Mucosa of rectum (tissue), 2 donors: ENCODE results near the gene HCRTR1.
A peak's percentile ranks its signal among the peaks of the same experiment; 100 is the strongest.

Experiments
- H3K27ac ChIP-seq, 2 donors: one replicate each; pipeline ENCODE4 v1.7.0; 2013; ENCODE audit warnings: inconsistent platforms in 2 of 2, low read depth in 2 of 2, low read length in 2 of 2
- H3K27me3 ChIP-seq, 2 donors: one replicate each; pipeline ENCODE4 v1.7.0; 2013; ENCODE audit warnings: low read length in 2 of 2; ENCODE audit not compliant: control insufficient read depth in 2 of 2, insufficient read depth in 2 of 2
- H3K36me3 ChIP-seq, 2 donors: one replicate each; pipeline ENCODE4 v1.7.0; 2013; ENCODE audit warnings: low read length in 2 of 2; ENCODE audit not compliant: control insufficient read depth in 2 of 2, insufficient read depth in 2 of 2
- H3K4me1 ChIP-seq, 2 donors: one replicate each; pipeline ENCODE4 v1.7.0; 2013; ENCODE audit warnings: low read length in 2 of 2, mild to moderate bottlenecking in 1 of 2; ENCODE audit not compliant: control insufficient read depth in 2 of 2, insufficient read depth in 2 of 2
- H3K4me3 ChIP-seq, 2 donors: one replicate each; pipeline ENCODE4 v1.7.0; 2013; ENCODE audit warnings: low read length in 2 of 2
- H3K9ac ChIP-seq, 2 donors: one replicate each; pipeline ENCODE4 v1.7.0; 2013; ENCODE audit warnings: low read length in 2 of 2, low read depth in 1 of 2, mild to moderate bottlenecking in 1 of 2
- H3K9me3 ChIP-seq, 2 donors: one replicate each; pipeline ENCODE4 v1.7.0; 2013; ENCODE audit warnings: low read length in 2 of 2; ENCODE audit not compliant: control insufficient read depth in 2 of 2
- donor health status: healthy.
- donor health status: Normal muscosa, but diverticular disease.

The HCRTR1 gene

DNA sequence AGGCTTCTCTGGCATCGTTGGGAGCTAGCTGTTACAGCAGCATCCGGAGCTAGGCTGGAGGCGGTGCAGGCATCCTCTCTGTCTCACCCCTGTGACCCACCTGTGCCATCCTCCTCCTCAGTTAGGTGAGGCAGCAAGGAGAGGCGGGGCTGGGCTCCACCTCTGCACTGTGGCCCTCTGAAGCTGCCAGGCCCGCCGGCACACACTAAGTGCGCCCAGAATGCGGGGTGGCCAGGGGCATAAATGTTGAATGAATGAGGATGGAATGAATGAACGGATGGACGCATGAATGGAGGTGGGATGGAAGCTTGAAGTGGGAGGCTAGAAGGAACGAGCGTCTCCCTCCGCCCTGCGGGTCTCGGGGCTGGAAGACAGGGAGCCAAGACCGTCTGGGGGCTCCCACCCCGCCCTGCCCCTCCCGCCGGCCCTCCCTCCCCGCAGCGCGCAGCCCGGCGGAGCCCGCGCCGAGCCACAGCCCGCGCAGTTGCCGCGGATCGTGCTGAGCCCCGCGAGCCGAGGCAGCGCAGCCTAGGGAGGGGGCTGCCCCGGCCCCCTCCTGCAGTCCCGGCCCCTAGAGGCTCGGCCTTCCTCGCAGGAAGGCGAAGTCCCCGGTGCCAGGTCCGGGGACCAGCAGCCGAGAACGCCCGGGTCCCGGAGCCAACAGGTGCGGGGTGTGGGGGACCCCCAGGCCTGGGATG is at the start of gene HCRTR1:
Gene HCRTR1 (plus strand): TSS at position 472 of the 698 bp plus-strand sequence. CDS start 1,504 bp downstream, outside the sequence.
- Histone ChIP-seq H3K27me3 (peaks cover 10% of the 10 kb centered on the region in 2 donors), H3K27ac (no peak within 1 kb of the TSS), H3K9ac (peak within 1 kb of the TSS in 1 of 2 donors; percentile 26), H3K4me3 (peak within 1 kb of the TSS in 1 of 2 donors; percentile 46), H3K36me3 (no peaks in the 10 kb centered on the region), H3K4me1 (no peaks in the 10 kb centered on the region), H3K9me3 (no peaks in the 10 kb centered on the region)

DNA sequence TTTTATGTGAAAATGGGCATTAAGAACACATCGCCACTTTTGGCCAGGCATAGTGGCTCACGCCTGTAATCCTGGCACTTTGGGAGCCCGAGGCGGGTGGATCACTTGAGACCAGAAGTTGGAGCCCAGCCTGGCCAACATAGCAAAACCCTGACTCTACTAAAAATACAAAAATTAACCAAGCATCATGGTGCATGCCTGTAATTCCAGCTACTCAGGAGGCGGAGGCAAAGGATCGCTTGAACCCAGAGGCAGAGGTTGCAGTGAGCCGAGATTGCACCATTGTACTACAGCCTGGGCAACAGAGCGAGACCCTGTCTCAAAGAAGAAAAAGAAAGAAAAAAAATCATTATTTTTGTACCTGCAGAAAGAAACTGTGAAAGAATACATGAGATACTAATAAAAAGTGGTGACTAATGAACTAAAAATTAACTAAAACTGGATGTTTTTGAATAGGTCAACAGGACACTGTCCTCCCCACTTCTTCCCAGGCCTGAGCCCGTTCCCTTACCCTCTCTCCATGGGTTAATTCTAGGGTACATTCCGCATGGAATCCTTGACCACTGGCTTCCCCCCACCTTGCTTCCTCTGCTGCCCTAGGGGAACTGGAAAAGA is 49.4 kb upstream of the HCRTR1 start:
- H3K9ac ChIP-seq, result no peak overlapping the region
- no peaks in the 10 kb centered on the region for H3K27me3 ChIP-seq
- peaks cover 6 to 16% of the 10 kb centered on the region in 2 donors for H3K4me1 ChIP-seq
- H3K36me3 ChIP-seq, result peaks cover 0 to 4% of the 10 kb centered on the region in 2 donors
- no peaks in the 10 kb centered on the region for H3K9me3 ChIP-seq
- no peak overlapping the region for H3K4me3 ChIP-seq
- no peak overlapping the region for H3K27ac ChIP-seq

DNA sequence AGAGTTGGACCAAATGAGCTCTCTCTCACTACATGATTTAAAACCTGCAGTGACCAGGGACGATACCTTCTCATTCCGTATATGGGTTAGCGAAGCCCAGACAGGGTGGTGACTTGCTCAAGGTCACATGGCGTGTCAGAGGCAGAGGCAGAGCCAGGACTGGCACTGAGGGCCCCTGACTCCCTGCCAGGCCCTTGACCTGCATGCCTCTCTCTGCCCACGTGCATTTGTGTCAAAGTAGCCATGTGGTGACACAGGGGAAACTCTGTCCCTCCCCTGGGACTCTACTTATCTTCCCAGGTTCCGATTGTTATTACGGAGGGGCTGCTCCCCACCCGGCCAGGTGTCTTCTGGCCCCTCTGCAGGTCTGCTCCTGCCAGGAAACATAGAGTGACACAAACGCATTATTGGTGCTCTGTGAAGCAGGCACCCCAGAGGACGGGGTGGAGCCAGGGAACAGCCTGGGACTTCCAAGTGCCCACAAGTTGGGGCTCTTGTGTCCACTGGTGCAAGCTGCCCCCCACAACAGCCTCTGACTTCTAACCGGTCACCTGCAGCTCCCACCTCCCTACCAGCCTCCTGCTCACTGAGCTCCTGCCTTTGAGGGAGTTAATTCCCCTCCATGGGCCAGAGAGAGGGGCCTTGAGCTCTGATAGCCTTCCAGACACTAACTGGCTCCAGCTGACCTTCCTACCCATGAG is 48.4 kb upstream of the HCRTR1 start:
- Histone ChIP-seq H3K4me3 (no peak overlapping the region), H3K9me3 (no peaks in the 10 kb centered on the region), H3K9ac (no peak overlapping the region), H3K27ac (no peak overlapping the region), H3K27me3 (no peaks in the 10 kb centered on the region), H3K36me3 (peaks cover 0 to 4% of the 10 kb centered on the region in 2 donors), H3K4me1 (peaks cover 11 to 13% of the 10 kb centered on the region in 2 donors)

DNA sequence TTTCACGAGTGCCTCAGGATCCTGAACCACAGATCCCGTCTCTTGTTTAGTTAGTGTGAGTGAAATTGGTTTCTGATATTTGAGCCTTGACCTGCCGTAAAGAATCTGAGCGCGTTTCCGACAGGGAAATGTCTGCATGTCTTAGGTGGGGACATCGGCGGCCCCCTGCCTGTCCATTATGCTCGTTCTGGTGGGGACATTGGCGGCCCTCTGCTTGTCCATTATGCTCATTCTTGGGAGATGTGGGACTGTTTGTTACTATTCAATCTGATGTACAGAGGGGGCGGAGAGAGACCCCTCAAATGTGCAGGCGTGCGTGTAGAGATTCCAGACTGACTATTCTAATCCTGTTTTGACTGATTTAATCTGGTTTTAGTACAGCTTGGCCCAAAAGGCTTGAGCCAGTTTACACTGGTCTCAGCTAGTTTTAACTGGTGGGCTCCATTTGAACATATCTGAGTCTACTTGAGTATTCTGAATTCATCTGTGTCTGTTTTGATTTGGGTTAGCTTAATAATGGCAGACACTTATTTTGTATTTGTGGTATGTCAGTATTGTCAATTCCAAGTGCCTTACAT is 47.8 kb upstream of the HCRTR1 start:
- Histone ChIP-seq H3K4me1 (peaks cover 13 to 18% of the 10 kb centered on the region in 2 donors), H3K9ac (no peak overlapping the region), H3K9me3 (no peaks in the 10 kb centered on the region), H3K27me3 (no peaks in the 10 kb centered on the region), H3K27ac (no peak overlapping the region), H3K4me3 (no peak overlapping the region), H3K36me3 (peaks cover 0 to 4% of the 10 kb centered on the region in 2 donors)

DNA sequence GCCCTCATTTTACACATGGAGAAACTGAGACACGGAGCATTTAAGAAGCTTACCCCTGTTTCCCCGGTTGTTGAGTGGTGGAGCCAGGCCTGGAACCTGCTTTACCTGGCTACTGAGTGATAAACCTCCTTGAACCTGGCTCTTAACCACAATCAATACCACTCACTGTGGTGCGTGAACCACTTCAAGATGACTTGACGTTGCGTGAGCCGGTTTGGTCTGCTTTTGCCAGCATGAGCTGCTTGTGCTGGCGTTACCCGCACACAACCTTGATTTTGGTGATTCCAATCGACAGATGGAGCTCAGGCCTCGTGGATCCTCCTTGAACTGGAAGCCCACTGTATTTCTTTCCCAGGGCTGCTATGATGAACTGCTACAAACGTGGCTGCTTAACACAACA is 47.3 kb upstream of the HCRTR1 start:
- Histone ChIP-seq H3K9ac (no peak overlapping the region), H3K27ac (no peak overlapping the region), H3K9me3 (no peaks in the 10 kb centered on the region), H3K27me3 (no peaks in the 10 kb centered on the region), H3K36me3 (peaks cover 0 to 4% of the 10 kb centered on the region in 2 donors), H3K4me3 (no peak overlapping the region), H3K4me1 (peaks cover 13 to 24% of the 10 kb centered on the region in 2 donors)

DNA sequence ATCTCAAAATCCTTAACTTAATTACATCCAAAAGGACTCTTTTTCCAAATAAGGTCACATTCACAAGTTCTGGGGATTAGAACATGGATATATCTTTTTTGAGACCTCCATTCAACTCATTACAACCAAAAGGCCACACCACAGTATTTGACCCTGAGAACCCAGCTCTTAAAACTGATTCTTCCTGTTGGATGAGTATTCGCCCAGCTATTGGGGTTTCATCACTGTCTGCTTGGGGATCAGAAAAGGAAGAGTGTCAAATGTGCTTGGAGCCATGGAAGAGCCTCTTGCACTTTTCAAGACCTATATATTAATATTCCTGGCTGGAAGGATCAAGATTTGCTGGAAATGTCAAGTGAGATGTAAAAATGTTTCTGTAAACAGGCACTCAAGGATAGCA is 46.6 kb upstream of the HCRTR1 start:
- Histone ChIP-seq H3K27me3 (no peaks in the 10 kb centered on the region), H3K9ac (no peak overlapping the region), H3K9me3 (no peaks in the 10 kb centered on the region), H3K4me1 (peaks cover 17 to 31% of the 10 kb centered on the region in 2 donors), H3K27ac (no peak overlapping the region), H3K4me3 (no peak overlapping the region), H3K36me3 (peaks cover 0 to 4% of the 10 kb centered on the region in 2 donors)

DNA sequence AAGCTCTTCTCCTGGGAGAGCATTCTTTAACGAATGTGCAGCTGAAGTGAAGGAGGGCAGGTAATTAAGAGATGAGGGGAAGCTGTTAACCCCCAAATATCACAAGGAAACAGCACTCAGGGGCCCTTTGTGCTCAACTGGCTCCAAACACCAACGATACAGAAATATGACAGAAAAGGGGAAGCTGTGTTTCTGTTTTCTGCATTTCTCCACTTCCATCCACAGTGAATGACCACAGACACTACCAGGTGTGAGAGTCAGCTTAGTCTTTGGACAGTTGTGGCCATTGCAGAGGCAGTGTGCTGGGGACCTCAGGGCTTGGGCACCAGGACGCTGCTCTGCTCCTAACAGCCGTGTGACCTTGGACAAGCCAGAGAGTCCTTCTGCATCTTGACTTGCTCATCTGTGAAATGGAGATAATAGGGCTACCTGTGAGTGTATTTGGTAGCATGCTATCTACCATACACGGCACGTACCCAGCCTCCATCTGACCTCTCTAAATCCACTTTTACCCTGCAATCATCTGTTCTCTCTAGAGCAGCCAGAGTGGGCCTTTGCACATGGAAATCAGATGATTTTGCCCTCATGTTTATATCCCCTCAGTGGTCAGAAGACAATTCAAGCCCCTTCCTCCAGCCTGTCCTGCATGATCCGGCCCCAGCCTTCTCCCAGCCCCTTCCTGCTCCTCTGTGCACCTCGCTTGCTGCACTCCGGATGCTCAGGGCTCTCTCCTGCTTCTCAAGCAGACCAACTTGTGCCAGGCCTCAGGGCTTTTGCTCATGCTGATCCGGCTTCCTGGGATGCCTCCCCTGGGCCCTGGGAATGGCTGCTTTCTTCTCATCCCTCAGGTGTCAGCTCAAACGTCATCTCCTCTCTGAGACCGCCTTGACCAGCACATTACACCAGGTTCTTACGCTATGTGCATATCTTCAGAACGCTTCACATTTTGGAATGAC is 45.9 kb upstream of the HCRTR1 start:
- H3K4me3 ChIP-seq, result no peak overlapping the region
- no peak overlapping the region for H3K9ac ChIP-seq
- peaks cover 0 to 4% of the 10 kb centered on the region in 2 donors for H3K36me3 ChIP-seq
- no peaks in the 10 kb centered on the region for H3K27me3 ChIP-seq
- peaks cover 20 to 36% of the 10 kb centered on the region in 2 donors for H3K4me1 ChIP-seq
- no peaks in the 10 kb centered on the region for H3K9me3 ChIP-seq
- H3K27ac ChIP-seq, result no peak overlapping the region

DNA sequence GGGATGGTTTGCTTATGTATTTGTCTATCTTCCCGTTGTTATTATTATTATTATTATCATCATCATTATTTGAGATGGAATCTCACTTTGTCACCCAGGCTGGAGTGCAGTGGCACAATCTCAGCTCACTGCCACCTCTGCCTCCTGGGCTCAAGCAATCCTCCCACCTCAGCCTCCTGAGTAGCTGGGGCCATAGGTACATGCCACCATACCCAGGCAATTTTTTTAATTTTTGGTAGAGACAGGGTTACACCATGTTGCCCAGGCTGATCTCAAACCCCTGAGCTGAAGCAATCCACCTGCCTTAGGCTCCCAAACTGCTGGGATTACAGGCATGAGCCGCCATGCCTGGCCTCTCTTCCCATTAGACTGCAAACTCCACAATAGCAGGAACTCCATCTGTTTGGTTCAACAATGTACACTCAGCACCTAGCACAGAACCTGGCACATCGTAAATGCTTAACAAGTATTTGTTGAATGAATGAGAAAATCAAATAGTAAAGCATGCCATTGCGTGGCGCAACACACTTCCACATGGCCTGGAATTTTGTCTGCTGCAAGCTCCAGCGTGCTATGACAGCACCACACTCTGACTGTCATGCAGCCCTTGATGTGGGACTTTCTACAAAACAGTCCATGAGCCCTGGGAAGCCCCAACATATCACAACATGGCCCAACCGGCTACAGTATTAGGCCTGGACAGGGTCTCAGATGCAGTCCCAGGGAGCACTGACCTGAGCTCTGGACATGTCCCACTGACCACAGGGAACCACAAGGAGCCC is 45.0 kb upstream of the HCRTR1 start:
- Histone ChIP-seq H3K9me3 (no peaks in the 10 kb centered on the region), H3K36me3 (peaks cover 0 to 4% of the 10 kb centered on the region in 2 donors), H3K9ac (no peak overlapping the region), H3K27ac (no peak overlapping the region), H3K4me1 (peaks cover 20 to 38% of the 10 kb centered on the region in 2 donors), H3K27me3 (no peaks in the 10 kb centered on the region), H3K4me3 (no peak overlapping the region)

DNA sequence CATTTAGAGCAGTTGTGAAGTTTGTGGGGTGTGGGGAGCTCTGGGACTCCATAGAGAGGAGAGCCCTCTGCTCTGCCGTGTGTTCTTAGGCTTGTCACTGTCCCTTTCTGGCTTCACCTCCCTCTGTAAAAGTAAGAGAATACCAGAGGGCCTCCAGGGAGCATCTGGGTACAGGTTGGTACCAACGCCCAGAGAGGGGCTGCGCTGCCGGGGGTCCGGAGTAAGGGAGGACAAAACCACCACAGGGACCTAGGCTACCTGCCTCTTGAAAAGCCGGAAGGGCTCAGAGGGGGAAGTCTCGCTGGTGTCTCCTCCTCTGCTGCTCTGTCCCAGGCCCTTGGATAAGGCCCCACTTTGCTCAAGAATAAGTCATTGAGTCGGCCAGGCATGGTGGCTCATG is 44.2 kb upstream of the HCRTR1 start:
- Histone ChIP-seq H3K4me3 (peak overlapping the region in 1 of 2 donors; percentile 22), H3K27ac (peak overlapping the region in 1 of 2 donors; percentile 61), H3K27me3 (no peaks in the 10 kb centered on the region), H3K4me1 (peaks cover 20 to 42% of the 10 kb centered on the region in 2 donors), H3K9ac (no peak overlapping the region), H3K9me3 (no peaks in the 10 kb centered on the region), H3K36me3 (peaks cover 0 to 4% of the 10 kb centered on the region in 2 donors)
